K562 (cell line): ENCODE data around the gene DNAAF3. TPM values are rescaled to one million over a fixed set of nuclear protein-coding genes. Genes with fewer than 3 reads are reported as not detected.

Source experiments
- KDM5B ChIP-seq: fragments of 200-600 bp; sonication (generic); IDR thresholded peaks from 2 replicates; pipeline ENCODE4 v1.6.1; 2012; ENCODE audit warnings: low read depth, mild to moderate bottlenecking, moderate library complexity, low read length, control low read depth, inconsistent platforms; ENCODE audit not compliant: insufficient replicate concordance
- NFYB ChIP-seq: IDR thresholded peaks from 2 replicates; pipeline ENCODE4 v1.6.1; 2011; ENCODE audit warnings: mild to moderate bottlenecking, moderate library complexity; ENCODE audit not compliant: insufficient read length; ENCODE audit errors: extremely low read depth
- PCBP1 ChIP-seq: fragments of 200-400 bp; formaldehyde crosslinking; IDR thresholded peaks from 2 replicates; pipeline ENCODE4 v1.6.1; 2018; ENCODE audit warnings: mild to moderate bottlenecking, low read depth, low read length; ENCODE audit not compliant: poor library complexity, severe bottlenecking
- RREB1 ChIP-seq: fragments of 250-450 bp; sonication (Bioruptor Pico); IDR thresholded peaks from 2 replicates; pipeline ENCODE4 v1.4.0; 2020
- SMAD1 ChIP-seq: fragments of 150-350 bp; IDR thresholded peaks from 2 replicates; pipeline ENCODE4 v1.6.1; 2014; ENCODE audit warnings: low read length, low read depth; ENCODE audit not compliant: partially characterized antibody
- SUPT5H ChIP-seq: fragments of 450-650 bp; IDR thresholded peaks from 2 replicates; pipeline ENCODE4 v1.6.1; 2016
- ZFX ChIP-seq: sonication (generic); formaldehyde crosslinking; IDR thresholded peaks from 2 replicates; pipeline ENCODE4 v1.8.0; 2022; ENCODE audit warnings: mild to moderate bottlenecking, missing genetic modification reagents, moderate library complexity
- ZNF263 ChIP-seq: sonication (generic); formaldehyde crosslinking; IDR thresholded peaks from 2 replicates; pipeline ENCODE4 v1.8.0; 2022; ENCODE audit warnings: mild to moderate bottlenecking, missing genetic modification reagents, borderline replicate concordance
- ZNF511 ChIP-seq: sonication (generic); formaldehyde crosslinking; IDR thresholded peaks from 2 replicates; pipeline ENCODE4 v1.8.0; 2022; ENCODE audit warnings: mild to moderate bottlenecking, missing genetic modification reagents
- polyA plus RNA-seq, 8 experiments: library from polyadenylated mRNA; depleted of rRNA in 4 of 8; stranded (reverse) in 5 of 8; unstranded in 3 of 8; fragments of >200 nt; fragmentation: Nextera tagmentation in 2 of 8; fragmentation: Illumina TruSeq in 1 of 8; extraction: Ambion mirVana in 2 of 8; extraction: Trizol in 1 of 8; gene quantifications; 2 replicates each; pipeline versions ENCODE4 v1.2.1 to v1.2.3, GENCODE V29; 2011 to 2014; ENCODE audit warnings: inconsistent platforms in 1 of 8, missing spikeins in 1 of 8
- total RNA-seq, 7 experiments: library from RNA; depleted of rRNA in 6 of 7; stranded (reverse); fragments of >200 nt in 6 of 7; fragmentation: Illumina TruSeq in 2 of 7; extraction: Trizol in 2 of 7; gene quantifications; 2 replicates each; pipeline versions ENCODE4 v1.2.1 to v1.2.3, GENCODE V29; 2011 to 2021; ENCODE audit warnings: low replicate concordance in 1 of 7
- TF ChIP-seq, protein P1 (sequence below), 2 experiments: fragments of 450-650 bp in 1 of 2; sonication (generic) in 1 of 2; formaldehyde crosslinking in 1 of 2; IDR thresholded peaks; 2 replicates each; pipeline versions ENCODE4 v1.7.1 to v1.9.0; 2016 to 2022; ENCODE audit warnings: inconsistent platforms in 1 of 2, mild to moderate bottlenecking in 1 of 2, missing genetic modification reagents in 1 of 2

Gene DNAAF3
- total and polyA plus RNA-seq, 9 of the 15 experiments (the other 6 are each of a cell fraction or from before 2014, with no cell fraction given), result 21.6 to 61.5 (median 43.0) TPM

GRCh38 chr19:55208880-55209692, 42.7 kb upstream of the DNAAF3 start, which contains the start of gene PTPRH (continued):
- TF ChIP-seq, protein P1, sequence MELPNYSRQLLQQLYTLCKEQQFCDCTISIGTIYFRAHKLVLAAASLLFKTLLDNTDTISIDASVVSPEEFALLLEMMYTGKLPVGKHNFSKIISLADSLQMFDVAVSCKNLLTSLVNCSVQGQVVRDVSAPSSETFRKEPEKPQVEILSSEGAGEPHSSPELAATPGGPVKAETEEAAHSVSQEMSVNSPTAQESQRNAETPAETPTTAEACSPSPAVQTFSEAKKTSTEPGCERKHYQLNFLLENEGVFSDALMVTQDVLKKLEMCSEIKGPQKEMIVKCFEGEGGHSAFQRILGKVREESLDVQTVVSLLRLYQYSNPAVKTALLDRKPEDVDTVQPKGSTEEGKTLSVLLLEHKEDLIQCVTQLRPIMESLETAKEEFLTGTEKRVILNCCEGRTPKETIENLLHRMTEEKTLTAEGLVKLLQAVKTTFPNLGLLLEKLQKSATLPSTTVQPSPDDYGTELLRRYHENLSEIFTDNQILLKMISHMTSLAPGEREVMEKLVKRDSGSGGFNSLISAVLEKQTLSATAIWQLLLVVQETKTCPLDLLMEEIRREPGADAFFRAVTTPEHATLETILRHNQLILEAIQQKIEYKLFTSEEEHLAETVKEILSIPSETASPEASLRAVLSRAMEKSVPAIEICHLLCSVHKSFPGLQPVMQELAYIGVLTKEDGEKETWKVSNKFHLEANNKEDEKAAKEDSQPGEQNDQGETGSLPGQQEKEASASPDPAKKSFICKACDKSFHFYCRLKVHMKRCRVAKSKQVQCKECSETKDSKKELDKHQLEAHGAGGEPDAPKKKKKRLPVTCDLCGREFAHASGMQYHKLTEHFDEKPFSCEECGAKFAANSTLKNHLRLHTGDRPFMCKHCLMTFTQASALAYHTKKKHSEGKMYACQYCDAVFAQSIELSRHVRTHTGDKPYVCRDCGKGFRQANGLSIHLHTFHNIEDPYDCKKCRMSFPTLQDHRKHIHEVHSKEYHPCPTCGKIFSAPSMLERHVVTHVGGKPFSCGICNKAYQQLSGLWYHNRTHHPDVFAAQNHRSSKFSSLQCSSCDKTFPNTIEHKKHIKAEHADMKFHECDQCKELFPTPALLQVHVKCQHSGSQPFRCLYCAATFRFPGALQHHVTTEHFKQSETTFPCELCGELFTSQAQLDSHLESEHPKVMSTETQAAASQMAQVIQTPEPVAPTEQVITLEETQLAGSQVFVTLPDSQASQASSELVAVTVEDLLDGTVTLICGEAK (IDR thresholded peaks at IDR 0.05), result peak; percentile 37; the same call in 1 of the 2 replicates
- TF ChIP-seq, protein P1 (CRISPR knock-in tag; IDR thresholded peaks at IDR 0.05), result no peak
- TF ChIP-seq RREB1, result no peak
- TF ChIP-seq NFYB, result no peak
- TF ChIP-seq ZFX (CRISPR knock-in tag), result peak; percentile 33; the same call in 1 of the 2 replicates
- TF ChIP-seq ZNF511, result no peak
- peak; percentile 4 for TF ChIP-seq KDM5B
- TF ChIP-seq SMAD1, result no peak
- peak; percentile 78 for TF ChIP-seq ZNF263 (CRISPR knock-in tag)
- TF ChIP-seq SUPT5H, result no peak
- no peak for TF ChIP-seq PCBP1
